ENCODE measurements around the gene MMP17. TPM values are rescaled to one million over a fixed set of nuclear protein-coding genes. Genes with fewer than 3 reads are reported as not detected.

MMP17 gene
- total RNA-seq, 6 donors from 2014 or later = 3.1 to 7.1 (median 5.9) TPM

GRCh38 chr12:131854861-131855476 lies 26.8 kb downstream of the MMP17 start:
- Histone ChIP-seq H3K27me3 (peaks cover 0 to 6% (median 0%) of the 10 kb centered on the region in 4 donors), H3K4me3 (no peak overlapping the region), H3K27ac (no peak overlapping the region), H3K9me3 (no peaks in the 10 kb centered on the region), H3K4me1 (peaks cover 0 to 13% (median 0%) of the 10 kb centered on the region in 4 donors), H3K36me3 (no peaks in the 10 kb centered on the region)
- 78 to 88% methylated on average over 11 to 16 of the region's 16 CpGs for WGBS, 2 donors
- DNase-seq (peak in 1 of 2 donors; percentile 48), ATAC-seq (ENCODE audit: low FRiP score in 2 of 2) (no peak)
- no peak for TF ChIP-seq EP300 (IDR thresholded peaks at IDR 0.05)
- no peak for TF ChIP-seq POLR2A (IDR thresholded peaks at IDR 0.05)
- TF ChIP-seq POLR2AphosphoS5 (IDR thresholded peaks at IDR 0.05) = no peak
- TF ChIP-seq, protein P1, sequence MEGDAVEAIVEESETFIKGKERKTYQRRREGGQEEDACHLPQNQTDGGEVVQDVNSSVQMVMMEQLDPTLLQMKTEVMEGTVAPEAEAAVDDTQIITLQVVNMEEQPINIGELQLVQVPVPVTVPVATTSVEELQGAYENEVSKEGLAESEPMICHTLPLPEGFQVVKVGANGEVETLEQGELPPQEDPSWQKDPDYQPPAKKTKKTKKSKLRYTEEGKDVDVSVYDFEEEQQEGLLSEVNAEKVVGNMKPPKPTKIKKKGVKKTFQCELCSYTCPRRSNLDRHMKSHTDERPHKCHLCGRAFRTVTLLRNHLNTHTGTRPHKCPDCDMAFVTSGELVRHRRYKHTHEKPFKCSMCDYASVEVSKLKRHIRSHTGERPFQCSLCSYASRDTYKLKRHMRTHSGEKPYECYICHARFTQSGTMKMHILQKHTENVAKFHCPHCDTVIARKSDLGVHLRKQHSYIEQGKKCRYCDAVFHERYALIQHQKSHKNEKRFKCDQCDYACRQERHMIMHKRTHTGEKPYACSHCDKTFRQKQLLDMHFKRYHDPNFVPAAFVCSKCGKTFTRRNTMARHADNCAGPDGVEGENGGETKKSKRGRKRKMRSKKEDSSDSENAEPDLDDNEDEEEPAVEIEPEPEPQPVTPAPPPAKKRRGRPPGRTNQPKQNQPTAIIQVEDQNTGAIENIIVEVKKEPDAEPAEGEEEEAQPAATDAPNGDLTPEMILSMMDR (IDR thresholded peaks at IDR 0.05) = no peak

GRCh38 chr12:131855521-131856142 lies 27.4 kb downstream of the MMP17 start:
- peaks cover 0 to 6% (median 0%) of the 10 kb centered on the region in 4 donors for H3K27me3 ChIP-seq
- H3K36me3 ChIP-seq = no peaks in the 10 kb centered on the region
- peaks cover 0 to 19% (median 4%) of the 10 kb centered on the region in 4 donors for H3K4me1 ChIP-seq
- no peak overlapping the region for H3K4me3 ChIP-seq
- ATAC-seq (ENCODE audit: low FRiP score in 2 of 2) (no peak), DNase-seq (peak in 1 of 2 donors; percentile 76)
- H3K27ac ChIP-seq = no peak overlapping the region
- WGBS, 2 donors = 48 to 51% methylated on average over 8 to 30 of the region's 30 CpGs
- TF ChIP-seq POLR2A (IDR thresholded peaks at IDR 0.05) = no peak
- TF ChIP-seq, protein P1 (IDR thresholded peaks at IDR 0.05) = no peak
- TF ChIP-seq EP300 (IDR thresholded peaks at IDR 0.05) = no peak
- TF ChIP-seq POLR2AphosphoS5 (IDR thresholded peaks at IDR 0.05) = no peak
- no peaks in the 10 kb centered on the region for H3K9me3 ChIP-seq

GRCh38 chr12:131856366-131857097 lies 28.3 kb downstream of the MMP17 start:
- Histone ChIP-seq H3K9me3 (no peaks in the 10 kb centered on the region), H3K4me3 (no peak overlapping the region), H3K4me1 (peaks cover 0 to 21% (median 6%) of the 10 kb centered on the region in 4 donors), H3K27me3 (peaks cover 0 to 6% (median 0%) of the 10 kb centered on the region in 4 donors), H3K27ac (no peak overlapping the region), H3K36me3 (no peaks in the 10 kb centered on the region)
- TF ChIP-seq POLR2AphosphoS5 (IDR thresholded peaks at IDR 0.05) (no peak), POLR2A (IDR thresholded peaks at IDR 0.05) (no peak), EP300 (IDR thresholded peaks at IDR 0.05) (no peak)
- TF ChIP-seq, protein P1 (IDR thresholded peaks at IDR 0.05) = no peak
- no peak for ATAC-seq (ENCODE audit: low FRiP score in 2 of 2)
- DNase-seq = peak in 1 of 2 donors; percentile 56
- 85 to 89% methylated on average over 9 to 10 of the region's 10 CpGs for WGBS, 2 donors

DNA sequence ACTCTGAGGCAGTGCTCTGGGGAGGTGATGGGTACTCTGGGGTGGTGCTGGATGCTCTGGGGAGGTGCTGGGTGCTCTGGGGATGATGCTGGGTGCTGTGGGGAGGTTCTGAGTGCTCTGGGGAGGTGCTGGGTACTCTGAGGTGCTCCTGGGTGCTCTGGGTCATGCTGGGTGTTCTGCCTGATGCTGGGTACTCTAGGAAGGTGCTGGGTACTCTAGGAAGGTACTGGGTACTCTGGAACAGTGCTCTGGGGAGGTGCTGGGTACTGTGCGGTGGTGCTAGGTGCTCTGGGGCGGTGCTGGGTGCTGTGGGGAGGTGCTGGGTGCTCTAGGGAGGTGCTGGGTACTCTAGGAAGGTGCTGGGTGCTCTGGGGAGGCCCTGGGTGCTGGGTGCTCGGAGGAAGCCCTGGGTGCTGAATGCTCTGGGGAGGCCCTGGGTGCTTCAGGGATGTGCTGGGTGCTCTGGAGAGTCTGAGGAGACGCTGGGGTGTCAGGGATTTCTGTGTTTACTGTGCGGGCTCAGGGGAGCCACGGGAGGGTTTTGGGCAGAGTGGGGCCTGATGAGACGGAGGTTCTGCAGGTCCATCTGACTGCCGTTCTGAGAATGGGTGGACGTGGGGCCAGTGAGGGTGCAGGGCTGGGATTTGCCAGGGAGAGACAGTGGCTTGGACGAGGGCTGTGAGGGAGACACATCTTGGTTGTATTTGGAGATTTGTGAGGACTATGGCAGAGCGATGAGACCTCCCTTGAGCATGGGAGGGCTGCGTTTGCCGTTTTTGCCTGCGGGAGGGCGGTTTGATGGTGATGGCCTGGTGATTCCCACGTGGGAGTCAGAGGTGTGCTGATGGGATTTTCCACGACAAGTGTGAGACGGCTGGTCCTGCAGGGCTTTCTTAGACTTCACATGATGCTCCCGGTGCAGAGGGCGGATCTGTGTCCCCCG lies 30.0 kb downstream of the MMP17 start:
- H3K36me3 ChIP-seq = no peaks in the 10 kb centered on the region
- peaks cover 0 to 6% (median 0%) of the 10 kb centered on the region in 4 donors for H3K27me3 ChIP-seq
- H3K4me1 ChIP-seq = peaks cover 0 to 20% (median 7%) of the 10 kb centered on the region in 4 donors
- no peak overlapping the region for H3K4me3 ChIP-seq
- no peak overlapping the region for H3K27ac ChIP-seq
- H3K9me3 ChIP-seq = no peaks in the 10 kb centered on the region
- TF ChIP-seq EP300 (IDR thresholded peaks at IDR 0.05) = no peak
- TF ChIP-seq, protein P1 (IDR thresholded peaks at IDR 0.05) = no peak
- no peak for TF ChIP-seq POLR2AphosphoS5 (IDR thresholded peaks at IDR 0.05)
- TF ChIP-seq POLR2A (IDR thresholded peaks at IDR 0.05) = no peak
- DNase-seq = no peak
- no peak for ATAC-seq (ENCODE audit: low FRiP score in 2 of 2)
- 84 to 85% methylated on average over 15 to 21 of the region's 21 CpGs for WGBS, 2 donors
